Neural cell (in vitro differentiated cells): ENCODE results near the gene TMED6. TPM values are rescaled to one million over a fixed set of nuclear protein-coding genes. Genes with fewer than 3 reads are reported as not detected.

ENCODE experiments used
- H2AFZ ChIP-seq: fragments of 200-600, 300-800 bp; sonication (generic), shearing (Covaris generic); 2 replicates; pipeline ENCODE4 v1.6.0; 2014; ENCODE audit warnings: low read depth, mild to moderate bottlenecking, antibody characterized with exemption, low read length, moderate library complexity
- H3F3A ChIP-seq: fragments of 200-600 bp; shearing (Covaris generic); 2 replicates; pipeline ENCODE4 v1.6.1; 2016; ENCODE audit warnings: mild to moderate bottlenecking, moderate library complexity, mixed read lengths, antibody characterized with exemption, low read length; ENCODE audit not compliant: insufficient read depth, poor library complexity, severe bottlenecking
- H3K27ac ChIP-seq: fragments of 200-600, 300-800 bp; sonication (generic), shearing (Covaris generic); 2 replicates; pipeline ENCODE4 v1.5.1; 2014; ENCODE audit warnings: mild to moderate bottlenecking, low read length, moderate library complexity
- H3K27me3 ChIP-seq: fragments of 300-800, 200-600 bp; sonication (generic), shearing (Covaris generic); 2 replicates; pipeline ENCODE4 v1.6.0; 2014; ENCODE audit warnings: mild to moderate bottlenecking, low read depth, low read length, moderate library complexity; ENCODE audit not compliant: insufficient read depth
- H3K36me3 ChIP-seq: fragments of 300-800, 200-600 bp; sonication (generic), shearing (Covaris generic); 2 replicates; pipeline ENCODE4 v1.5.1; 2014; ENCODE audit warnings: mild to moderate bottlenecking, antibody characterized with exemption, low read length, moderate library complexity; ENCODE audit not compliant: insufficient read depth
- H3K4me2 ChIP-seq: fragments of 300-800, 200-600 bp; sonication (generic), shearing (Covaris generic); 2 replicates; pipeline ENCODE4 v1.6.0; 2014; ENCODE audit warnings: mild to moderate bottlenecking, low read length
- H3K4me3 ChIP-seq: fragments of 300-800, 200-600 bp; sonication (generic), shearing (Covaris generic); 2 replicates; pipeline ENCODE4 v1.5.1; 2014; ENCODE audit warnings: mild to moderate bottlenecking, low read length, moderate library complexity
- H3K79me2 ChIP-seq: fragments of 200-600 bp; shearing (Covaris generic); replicated peaks from 2 replicates; pipeline ENCODE4 v1.6.0; 2014; ENCODE audit warnings: mild to moderate bottlenecking, low read length, moderate library complexity; ENCODE audit not compliant: insufficient read depth
- H3K9ac ChIP-seq: fragments of 300-800, 200-600 bp; sonication (generic), shearing (Covaris generic); 2 replicates; pipeline ENCODE4 v1.6.1; 2016; ENCODE audit warnings: mild to moderate bottlenecking, low read length, mixed read lengths
- H3K9me2 ChIP-seq: fragments of 200-600 bp; shearing (Covaris generic); 2 replicates; pipeline ENCODE4 v1.6.1; 2016; ENCODE audit warnings: mild to moderate bottlenecking, low read length, mixed read lengths; ENCODE audit not compliant: insufficient read depth
- H3K9me3 ChIP-seq: fragments of 200-600, 300-800 bp; sonication (generic), shearing (Covaris generic); 2 replicates; pipeline ENCODE4 v1.6.1; 2016; ENCODE audit warnings: mild to moderate bottlenecking, mixed run types, low read length, moderate library complexity, mixed read lengths
- H4K20me1 ChIP-seq: fragments of 200-600 bp; shearing (Covaris generic); 2 replicates; pipeline ENCODE4 v1.6.1; 2016; ENCODE audit warnings: mild to moderate bottlenecking, mixed run types; ENCODE audit not compliant: insufficient read depth
- EP300 ChIP-seq: fragments of 450-650 bp; conservative IDR thresholded peaks from 2 replicates; pipeline ENCODE4 v1.6.1; 2014; ENCODE audit warnings: antibody characterized with exemption, mild to moderate bottlenecking, moderate library complexity; ENCODE audit not compliant: poor library complexity, severe bottlenecking
- EZH2 ChIP-seq: fragments of 200-600, 300-800 bp; shearing (Covaris generic), sonication (generic); IDR thresholded peaks from 2 replicates; pipeline ENCODE4 v1.6.1; 2014; ENCODE audit warnings: antibody characterized with exemption, low read length, borderline replicate concordance, mild to moderate bottlenecking; ENCODE audit not compliant: insufficient read depth, poor library complexity, severe bottlenecking
- MXI1 ChIP-seq: fragments of 450-650 bp; conservative IDR thresholded peaks from 2 replicates; pipeline ENCODE4 v1.6.1; 2014; ENCODE audit warnings: antibody characterized with exemption, mild to moderate bottlenecking; ENCODE audit not compliant: poor library complexity, severe bottlenecking
- POLR2AphosphoS5 ChIP-seq: IDR thresholded peaks from 2 replicates; pipeline ENCODE4 v1.6.1; 2012
- RAD21 ChIP-seq: fragments of 450-650 bp; conservative IDR thresholded peaks from 2 replicates; pipeline ENCODE4 v1.6.1; 2014; ENCODE audit warnings: antibody characterized with exemption, mild to moderate bottlenecking, moderate library complexity
- SMC3 ChIP-seq: fragments of 450-650 bp; conservative IDR thresholded peaks from 2 replicates; pipeline ENCODE4 v1.6.1; 2014; ENCODE audit warnings: antibody characterized with exemption, mild to moderate bottlenecking, moderate library complexity; ENCODE audit not compliant: poor library complexity
- TAF1 ChIP-seq: IDR thresholded peaks from 2 replicates; pipeline ENCODE4 v1.6.1; 2012; ENCODE audit warnings: low read depth
- polyA plus RNA-seq: library from polyadenylated mRNA; depleted of rRNA; stranded (reverse); fragments of >200 nt; gene quantifications from 2 replicates; pipeline ENCODE4 v1.2.3, GENCODE V29; 2014
- TF ChIP-seq, protein P1 (sequence below): IDR thresholded peaks from 2 replicates; pipeline ENCODE4 v1.6.1; 2012; ENCODE audit warnings: borderline replicate concordance
- TF ChIP-seq, protein P2 (sequence below): fragments of 450-650 bp; IDR thresholded peaks from 2 replicates; pipeline ENCODE4 v1.5.1; 2014; ENCODE audit warnings: antibody characterized with exemption, mild to moderate bottlenecking, moderate library complexity; ENCODE audit not compliant: poor library complexity, severe bottlenecking

The TMED6 gene
- polyA plus RNA-seq, 1 donor from 2014 or later: not detected

DNA sequence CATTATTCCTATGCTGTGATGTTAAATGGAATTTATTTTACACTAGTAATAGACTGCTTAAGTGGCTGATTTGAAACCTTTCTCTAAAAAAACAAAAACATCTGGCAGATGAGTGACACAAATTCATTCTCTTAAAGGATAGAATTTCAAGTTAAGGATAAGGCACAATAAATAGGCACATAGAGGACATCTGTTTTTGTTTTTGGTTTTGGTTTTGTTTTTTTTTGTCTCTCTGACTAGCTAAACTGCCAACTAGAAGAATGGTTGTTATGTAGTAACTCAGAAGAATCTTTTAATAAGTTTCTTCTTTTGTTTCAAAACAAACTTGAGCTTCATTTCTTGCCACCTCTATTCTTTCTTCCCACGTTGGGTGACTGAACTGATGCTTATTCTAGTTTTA, 45.6 kb downstream of the TMED6 start:
- no peaks in the 10 kb centered on the region for H3K9me2 ChIP-seq
- H2AFZ ChIP-seq: no peak overlapping the region
- H3K9me3 ChIP-seq: no peaks in the 10 kb centered on the region
- TF ChIP-seq MXI1: no peak
- TF ChIP-seq POLR2AphosphoS5: no peak
- no peak for TF ChIP-seq EZH2
- no peak for TF ChIP-seq TAF1
- TF ChIP-seq SMC3: no peak
- TF ChIP-seq, protein P1, sequence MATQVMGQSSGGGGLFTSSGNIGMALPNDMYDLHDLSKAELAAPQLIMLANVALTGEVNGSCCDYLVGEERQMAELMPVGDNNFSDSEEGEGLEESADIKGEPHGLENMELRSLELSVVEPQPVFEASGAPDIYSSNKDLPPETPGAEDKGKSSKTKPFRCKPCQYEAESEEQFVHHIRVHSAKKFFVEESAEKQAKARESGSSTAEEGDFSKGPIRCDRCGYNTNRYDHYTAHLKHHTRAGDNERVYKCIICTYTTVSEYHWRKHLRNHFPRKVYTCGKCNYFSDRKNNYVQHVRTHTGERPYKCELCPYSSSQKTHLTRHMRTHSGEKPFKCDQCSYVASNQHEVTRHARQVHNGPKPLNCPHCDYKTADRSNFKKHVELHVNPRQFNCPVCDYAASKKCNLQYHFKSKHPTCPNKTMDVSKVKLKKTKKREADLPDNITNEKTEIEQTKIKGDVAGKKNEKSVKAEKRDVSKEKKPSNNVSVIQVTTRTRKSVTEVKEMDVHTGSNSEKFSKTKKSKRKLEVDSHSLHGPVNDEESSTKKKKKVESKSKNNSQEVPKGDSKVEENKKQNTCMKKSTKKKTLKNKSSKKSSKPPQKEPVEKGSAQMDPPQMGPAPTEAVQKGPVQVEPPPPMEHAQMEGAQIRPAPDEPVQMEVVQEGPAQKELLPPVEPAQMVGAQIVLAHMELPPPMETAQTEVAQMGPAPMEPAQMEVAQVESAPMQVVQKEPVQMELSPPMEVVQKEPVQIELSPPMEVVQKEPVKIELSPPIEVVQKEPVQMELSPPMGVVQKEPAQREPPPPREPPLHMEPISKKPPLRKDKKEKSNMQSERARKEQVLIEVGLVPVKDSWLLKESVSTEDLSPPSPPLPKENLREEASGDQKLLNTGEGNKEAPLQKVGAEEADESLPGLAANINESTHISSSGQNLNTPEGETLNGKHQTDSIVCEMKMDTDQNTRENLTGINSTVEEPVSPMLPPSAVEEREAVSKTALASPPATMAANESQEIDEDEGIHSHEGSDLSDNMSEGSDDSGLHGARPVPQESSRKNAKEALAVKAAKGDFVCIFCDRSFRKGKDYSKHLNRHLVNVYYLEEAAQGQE: no peak
- TF ChIP-seq EP300: no peak
- no peak for TF ChIP-seq RAD21
- TF ChIP-seq, protein P2, sequence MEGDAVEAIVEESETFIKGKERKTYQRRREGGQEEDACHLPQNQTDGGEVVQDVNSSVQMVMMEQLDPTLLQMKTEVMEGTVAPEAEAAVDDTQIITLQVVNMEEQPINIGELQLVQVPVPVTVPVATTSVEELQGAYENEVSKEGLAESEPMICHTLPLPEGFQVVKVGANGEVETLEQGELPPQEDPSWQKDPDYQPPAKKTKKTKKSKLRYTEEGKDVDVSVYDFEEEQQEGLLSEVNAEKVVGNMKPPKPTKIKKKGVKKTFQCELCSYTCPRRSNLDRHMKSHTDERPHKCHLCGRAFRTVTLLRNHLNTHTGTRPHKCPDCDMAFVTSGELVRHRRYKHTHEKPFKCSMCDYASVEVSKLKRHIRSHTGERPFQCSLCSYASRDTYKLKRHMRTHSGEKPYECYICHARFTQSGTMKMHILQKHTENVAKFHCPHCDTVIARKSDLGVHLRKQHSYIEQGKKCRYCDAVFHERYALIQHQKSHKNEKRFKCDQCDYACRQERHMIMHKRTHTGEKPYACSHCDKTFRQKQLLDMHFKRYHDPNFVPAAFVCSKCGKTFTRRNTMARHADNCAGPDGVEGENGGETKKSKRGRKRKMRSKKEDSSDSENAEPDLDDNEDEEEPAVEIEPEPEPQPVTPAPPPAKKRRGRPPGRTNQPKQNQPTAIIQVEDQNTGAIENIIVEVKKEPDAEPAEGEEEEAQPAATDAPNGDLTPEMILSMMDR: no peak
- H3K4me2 ChIP-seq: no peak overlapping the region
- no peak overlapping the region for H3K4me3 ChIP-seq
- H3K27me3 ChIP-seq: no peaks in the 10 kb centered on the region
- no peak overlapping the region for H3K9ac ChIP-seq
- H4K20me1 ChIP-seq: no peaks in the 10 kb centered on the region
- H3K79me2 ChIP-seq: no peaks in the 10 kb centered on the region
- no peaks in the 10 kb centered on the region for H3K36me3 ChIP-seq
- H3K27ac ChIP-seq: no peak overlapping the region
- no peaks in the 10 kb centered on the region for H3F3A ChIP-seq

DNA sequence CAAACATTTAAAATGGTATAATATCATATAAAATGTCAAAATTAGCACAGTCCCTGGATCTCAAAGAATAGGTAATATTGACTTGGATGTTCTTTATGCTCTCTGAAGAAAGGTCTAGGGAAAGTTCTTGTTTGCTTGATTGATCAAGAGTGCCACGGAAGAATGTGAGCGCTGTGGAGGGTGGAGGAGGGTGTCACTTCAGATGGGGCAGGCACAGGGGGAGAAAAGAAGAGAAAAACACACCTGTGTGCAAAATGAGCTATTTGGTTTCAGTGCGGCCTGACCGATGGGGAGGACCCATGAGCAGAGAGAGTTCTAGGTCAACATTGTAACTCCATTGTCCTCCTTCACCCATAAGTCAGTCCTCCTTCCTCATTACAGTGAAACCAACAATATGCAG, 49.3 kb downstream of the TMED6 start:
- H3K36me3 ChIP-seq: no peaks in the 10 kb centered on the region
- H3K27me3 ChIP-seq: no peaks in the 10 kb centered on the region
- H3F3A ChIP-seq: no peaks in the 10 kb centered on the region
- no peaks in the 10 kb centered on the region for H4K20me1 ChIP-seq
- no peaks in the 10 kb centered on the region for H3K79me2 ChIP-seq
- no peak overlapping the region for H3K9ac ChIP-seq
- no peak overlapping the region for H3K27ac ChIP-seq
- no peak overlapping the region for H3K4me2 ChIP-seq
- TF ChIP-seq, protein P1: no peak
- no peak for TF ChIP-seq RAD21
- TF ChIP-seq, protein P2: no peak
- no peak for TF ChIP-seq SMC3
- TF ChIP-seq MXI1: no peak
- TF ChIP-seq POLR2AphosphoS5: no peak
- TF ChIP-seq TAF1: no peak
- no peak for TF ChIP-seq EZH2
- no peak for TF ChIP-seq EP300
- no peak overlapping the region for H3K4me3 ChIP-seq
- no peak overlapping the region for H2AFZ ChIP-seq
- no peaks in the 10 kb centered on the region for H3K9me3 ChIP-seq
- H3K9me2 ChIP-seq: no peaks in the 10 kb centered on the region
